ES-I3 (cell line): ENCODE data around the gene SKAP2.

Source experiments
- H3K36me3 ChIP-seq: 2 replicates; pipeline ENCODE4 v1.6.1; 2013; ENCODE audit warnings: mild to moderate bottlenecking, low read length, control low read depth, moderate library complexity; ENCODE audit not compliant: insufficient read depth
- H3K4me1 ChIP-seq: 2 replicates; pipeline ENCODE4 v1.6.1; 2013; ENCODE audit warnings: mild to moderate bottlenecking, control low read depth, low read length; ENCODE audit not compliant: insufficient read depth
- H3K9ac ChIP-seq: 2 replicates; pipeline ENCODE4 v1.6.1; 2013; ENCODE audit warnings: low read depth, mild to moderate bottlenecking, low read length, moderate library complexity
- H3K9me3 ChIP-seq: 2 replicates; pipeline ENCODE4 v1.6.1; 2013; ENCODE audit warnings: mild to moderate bottlenecking, low read length, moderate library complexity; ENCODE audit not compliant: control insufficient read depth, insufficient read depth

SKAP2 gene

GRCh38 chr7:26649388-26649787 lies 215.0 kb downstream of the SKAP2 start:
- H3K9me3 ChIP-seq: no peaks in the 10 kb centered on the region
- no peaks in the 10 kb centered on the region; the same call in 1 of the 2 replicates for H3K4me1 ChIP-seq
- no peaks in the 10 kb centered on the region for H3K36me3 ChIP-seq
- no peak overlapping the region for H3K9ac ChIP-seq

GRCh38 chr7:26648554-26648953 lies 215.8 kb downstream of the SKAP2 start:
- H3K4me1 ChIP-seq: no peaks in the 10 kb centered on the region; the same call in 1 of the 2 replicates
- no peaks in the 10 kb centered on the region for H3K36me3 ChIP-seq
- H3K9ac ChIP-seq: no peak overlapping the region
- no peaks in the 10 kb centered on the region for H3K9me3 ChIP-seq

GRCh38 chr7:26646336-26647048 lies 217.9 kb downstream of the SKAP2 start:
- H3K9ac ChIP-seq: no peak overlapping the region
- no peaks in the 10 kb centered on the region for H3K4me1 ChIP-seq
- H3K9me3 ChIP-seq: no peaks in the 10 kb centered on the region
- no peaks in the 10 kb centered on the region for H3K36me3 ChIP-seq

- H3K36me3 ChIP-seq: no peaks in the 10 kb centered on the region
- no peak overlapping the region for H3K9ac ChIP-seq
- H3K9me3 ChIP-seq: no peaks in the 10 kb centered on the region
- H3K4me1 ChIP-seq: no peaks in the 10 kb centered on the region
Observed at GRCh38 chr7:26645121-26645520, 219.3 kb downstream of the SKAP2 start.

GRCh38 chr7:26642416-26642815 lies 222.0 kb downstream of the SKAP2 start:
- Histone ChIP-seq H3K9ac (no peak overlapping the region), H3K9me3 (no peaks in the 10 kb centered on the region), H3K36me3 (no peaks in the 10 kb centered on the region), H3K4me1 (no peaks in the 10 kb centered on the region)

- Histone ChIP-seq H3K36me3 (no peaks in the 10 kb centered on the region), H3K4me1 (no peaks in the 10 kb centered on the region), H3K9me3 (no peaks in the 10 kb centered on the region), H3K9ac (no peak overlapping the region)
Observed at GRCh38 chr7:26639695-26640094, 224.7 kb downstream of the SKAP2 start.

- Histone ChIP-seq H3K4me1 (no peaks in the 10 kb centered on the region), H3K9me3 (no peaks in the 10 kb centered on the region), H3K9ac (no peak overlapping the region), H3K36me3 (no peaks in the 10 kb centered on the region)
Observed at GRCh38 chr7:26639111-26639510, 225.3 kb downstream of the SKAP2 start.

GRCh38 chr7:26638140-26638539 lies 226.2 kb downstream of the SKAP2 start:
- no peaks in the 10 kb centered on the region for H3K9me3 ChIP-seq
- H3K4me1 ChIP-seq: no peaks in the 10 kb centered on the region
- no peak overlapping the region for H3K9ac ChIP-seq
- H3K36me3 ChIP-seq: no peaks in the 10 kb centered on the region

GRCh38 chr7:26637610-26638009 lies 226.8 kb downstream of the SKAP2 start:
- H3K9ac ChIP-seq: no peak overlapping the region
- no peaks in the 10 kb centered on the region for H3K36me3 ChIP-seq
- no peaks in the 10 kb centered on the region for H3K4me1 ChIP-seq
- no peaks in the 10 kb centered on the region for H3K9me3 ChIP-seq

- no peaks in the 10 kb centered on the region for H3K4me1 ChIP-seq
- no peaks in the 10 kb centered on the region for H3K36me3 ChIP-seq
- H3K9me3 ChIP-seq: no peaks in the 10 kb centered on the region
- no peak overlapping the region for H3K9ac ChIP-seq
Observed at GRCh38 chr7:26636808-26637207, 227.6 kb downstream of the SKAP2 start.

GRCh38 chr7:26633557-26633956 lies 230.8 kb downstream of the SKAP2 start:
- Histone ChIP-seq H3K9me3 (no peaks in the 10 kb centered on the region), H3K9ac (no peak overlapping the region), H3K36me3 (no peaks in the 10 kb centered on the region), H3K4me1 (no peaks in the 10 kb centered on the region)

GRCh38 chr7:26631601-26632000 lies 232.8 kb downstream of the SKAP2 start:
- Histone ChIP-seq H3K9me3 (no peaks in the 10 kb centered on the region), H3K36me3 (no peaks in the 10 kb centered on the region), H3K4me1 (no peaks in the 10 kb centered on the region), H3K9ac (no peak overlapping the region)

GRCh38 chr7:26630941-26631580 lies 233.3 kb downstream of the SKAP2 start:
- Histone ChIP-seq H3K9ac (no peak overlapping the region), H3K4me1 (no peaks in the 10 kb centered on the region), H3K36me3 (no peaks in the 10 kb centered on the region), H3K9me3 (no peaks in the 10 kb centered on the region)

- Histone ChIP-seq H3K9ac (no peak overlapping the region), H3K9me3 (no peaks in the 10 kb centered on the region), H3K4me1 (no peaks in the 10 kb centered on the region), H3K36me3 (no peaks in the 10 kb centered on the region)
Observed at GRCh38 chr7:26630361-26630760, 234.0 kb downstream of the SKAP2 start.

- H3K4me1 ChIP-seq: no peaks in the 10 kb centered on the region
Observed at GRCh38 chr7:26629696-26630095, 234.7 kb downstream of the SKAP2 start.

More at GRCh38 chr7:26629696-26630095, 234.7 kb downstream of the SKAP2 start:
- no peaks in the 10 kb centered on the region for H3K9me3 ChIP-seq
- H3K9ac ChIP-seq: no peak overlapping the region
- H3K36me3 ChIP-seq: no peaks in the 10 kb centered on the region
